HCT116 (cell line): Measurements from ENCODE around the gene RFX3. TPM values are rescaled to one million over a fixed set of nuclear protein-coding genes. Genes with fewer than 3 reads are reported as not detected.

Experiments used
- ATAC-seq: fragments of 200-7000 bp; cut with Tn5 transposase; 2 replicates; pipeline ENCODE4 v1.9.1; 2020; ENCODE audit warnings: mild to moderate bottlenecking, moderate library complexity
- BruUV-seq: library from RNA; stranded (reverse); fragments of 400-500 nt; replicated peaks from 2 replicates; lab custom pipeline; 2021; lab: Mats Ljungman, UMichigan
- CTCF ChIA-PET: fragments of 300-600 bp; sonication (Branson Sonifier 250); formaldehyde crosslinking; loops from one replicate; lab custom pipeline; 2021; ENCODE audit warnings: antibody characterized with exemption; lab: Charles Lee
- POLR2A ChIA-PET: fragments of 300-600, 350-600 bp; sonication (Branson Sonifier 250); formaldehyde crosslinking; loops from one replicate; lab custom pipeline; 2021; ENCODE audit warnings: antibody characterized with exemption; lab: Charles Lee
- RAD21 ChIA-PET, 2 experiments: fragments of 300-600 bp; sonication (Branson Sonifier 250); formaldehyde crosslinking; loops; one replicate each; lab custom pipeline; 2023; ENCODE audit warnings: low total read pairs in 2 of 2; ENCODE audit not compliant: uncharacterized antibody in 2 of 2, unreplicated experiment in 2 of 2, low non-redundant PET in 1 of 2; lab: Charles Lee
- DNase-seq: peaks from one replicate; pipeline ENCODE4 v3.0.0-alpha.2; 2010; ENCODE audit warnings: low read depth, low spot score
- H2AFZ ChIP-seq: fragments of 200-600 bp; shearing (Covaris generic), sonication (generic); 2 replicates; pipeline ENCODE4 v1.6.1; 2017; ENCODE audit warnings: low read depth, mixed run types, mixed read lengths, antibody characterized with exemption, low read length; ENCODE audit not compliant: poor library complexity, severe bottlenecking
- H3K27ac ChIP-seq: 2 replicates; pipeline ENCODE4 v1.5.1; 2012; ENCODE audit warnings: low read depth, low read length
- H3K27me3 ChIP-seq: fragments of 200-600 bp; sonication (generic); 2 replicates; pipeline ENCODE4 v1.6.1; 2016; ENCODE audit warnings: mixed run types, low read length, mixed read lengths; ENCODE audit not compliant: insufficient read depth
- H3K36me3 ChIP-seq, 2 experiments: fragments of 200-500 bp in 1 of 2; fragments of 200-600 bp in 1 of 2; sonication (Bioruptor generic) in 1 of 2; sonication (generic) in 1 of 2; 2 replicates each; pipeline versions ENCODE4 v1.5.1 to v1.6.1; 2014 to 2016; ENCODE audit warnings: low read length in 2 of 2, inconsistent platforms in 1 of 2, mixed read lengths in 1 of 2, mixed run types in 1 of 2; ENCODE audit not compliant: insufficient read depth in 2 of 2, control insufficient read depth in 1 of 2
- H3K4me1 ChIP-seq, 2 experiments: fragments of 200-600 bp in 1 of 2; sonication (generic) in 1 of 2; 2 replicates each; pipeline versions ENCODE4 v1.5.1 to v1.6.1; 2012 to 2017; ENCODE audit warnings: low read length in 2 of 2, inconsistent platforms in 1 of 2, mild to moderate bottlenecking in 1 of 2, mixed read lengths in 1 of 2, mixed run types in 1 of 2, moderate library complexity in 1 of 2; ENCODE audit not compliant: insufficient read depth in 2 of 2, control insufficient read depth in 1 of 2
- H3K4me2 ChIP-seq: fragments of 200-600 bp; sonication (generic); 2 replicates; pipeline ENCODE4 v1.6.1; 2017; ENCODE audit warnings: mixed run types, low read length, mixed read lengths
- H3K4me3 ChIP-seq, 2 experiments: fragments of 200-600 bp in 1 of 2; sonication (generic) in 1 of 2; replicated peaks in 1 of 2; 2 replicates each; pipeline ENCODE4 v1.5.1; 2011 to 2016; ENCODE audit warnings: low read length in 2 of 2, control low read depth in 1 of 2, low read depth in 1 of 2, mild to moderate bottlenecking in 1 of 2, mixed read lengths in 1 of 2, mixed run types in 1 of 2
- H3K79me2 ChIP-seq: fragments of 200-600 bp; sonication (generic); 2 replicates; pipeline ENCODE4 v1.6.1; 2017; ENCODE audit warnings: mild to moderate bottlenecking, mixed run types, low read length, moderate library complexity, mixed read lengths; ENCODE audit not compliant: insufficient read depth
- H3K9ac ChIP-seq: fragments of 200-600 bp; sonication (generic); 2 replicates; pipeline ENCODE4 v1.6.1; 2016; ENCODE audit warnings: low read length, mixed read lengths
- H3K9me2 ChIP-seq: fragments of 200-600 bp; sonication (generic), shearing (Covaris generic); 2 replicates; pipeline ENCODE4 v1.6.1; 2017; ENCODE audit warnings: mixed run types, mild to moderate bottlenecking, moderate library complexity; ENCODE audit not compliant: insufficient read depth
- H3K9me3 ChIP-seq, 2 experiments: fragments of 200-500 bp in 1 of 2; fragments of 200-600 bp in 1 of 2; sonication (Bioruptor generic) in 1 of 2; sonication (generic) in 1 of 2; 2 replicates each; pipeline ENCODE4 v1.6.1; 2014 to 2017; ENCODE audit warnings: low read length in 2 of 2, mixed read lengths in 2 of 2, inconsistent platforms in 1 of 2, low read depth in 1 of 2, mild to moderate bottlenecking in 1 of 2, mixed run types in 1 of 2, moderate library complexity in 1 of 2; ENCODE audit not compliant: control insufficient read depth in 1 of 2, insufficient read depth in 1 of 2
- H4K20me1 ChIP-seq: fragments of 200-600 bp; sonication (generic), shearing (Covaris generic); 2 replicates; pipeline ENCODE4 v1.6.1; 2017; ENCODE audit warnings: mixed run types, mild to moderate bottlenecking, moderate library complexity; ENCODE audit not compliant: insufficient read depth
- ELF1 ChIP-seq: IDR thresholded peaks from 2 replicates; pipeline ENCODE4 v1.6.1; 2012; ENCODE audit warnings: low read depth, borderline replicate concordance
- MAX ChIP-seq: IDR thresholded peaks from 2 replicates; pipeline ENCODE4 v1.6.1; 2012
- intact Hi-C: fragments of 100-400 bp; cut with micrococcal nuclease; formaldehyde crosslinking; loops from 2 replicates; pipeline ENCODE4 v1.10.0; 2022
- total RNA-seq: library from RNA; stranded (reverse); gene quantifications from one replicate; pipeline ENCODE4 v1.2.1, GENCODE V29; 2021; ENCODE audit not compliant: unreplicated experiment

The RFX3 gene
- total RNA-seq, 1 experiment from 2014 or later = 11.8 TPM

DNA sequence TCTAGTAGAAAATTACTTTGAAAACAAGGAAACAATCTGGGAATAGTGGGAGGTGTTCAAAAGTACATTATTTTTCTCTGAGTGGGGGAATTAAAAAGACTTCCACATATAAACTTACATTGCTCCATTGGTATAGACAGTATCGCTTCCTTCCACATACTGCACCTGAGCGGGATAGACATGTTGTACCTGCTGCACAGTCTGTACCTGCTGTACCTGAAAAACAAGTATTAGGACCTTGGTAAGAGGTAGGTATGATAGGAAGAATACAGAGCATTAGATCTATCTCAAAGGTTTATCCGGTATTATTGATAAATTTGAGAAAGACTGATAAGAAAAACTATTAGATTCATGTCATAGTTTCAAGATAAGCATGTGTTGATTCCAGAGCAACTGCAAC lies 179.3 kb downstream of the RFX3 start:
- CTCF ChIA-PET = interaction anchor here (0.8 to 1.5 kb wide), 2 partner anchors 17 to 95 kb away, joined by 3 to 4 read pairs; no protein-coding TSS in a partner anchor

DNA sequence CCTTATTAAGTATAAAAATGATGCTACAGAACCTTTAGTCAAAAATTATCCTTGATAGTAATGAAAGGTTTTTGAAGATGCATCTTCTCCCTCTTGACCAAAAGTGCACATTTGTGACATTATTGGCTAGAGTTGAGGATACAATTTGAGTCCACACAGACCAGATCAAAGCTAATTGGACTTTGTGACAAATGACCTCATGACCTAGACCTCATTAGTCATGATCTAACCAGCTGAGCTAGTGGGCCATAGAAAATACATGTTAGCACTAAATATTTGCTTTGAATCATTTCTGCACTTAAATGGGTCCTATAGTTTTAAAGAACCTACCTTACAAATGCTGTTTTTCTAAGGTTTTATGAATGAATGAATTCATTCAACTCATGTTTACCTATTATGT lies 182.1 kb downstream of the RFX3 start:
- Histone ChIP-seq H3K9ac (no peak overlapping the region), H3K4me2 (no peak overlapping the region), H3K9me3 (no peaks in the 10 kb centered on the region), H3K79me2 (no peaks in the 10 kb centered on the region), H3K4me3 (no peak overlapping the region), H3K9me2 (no peaks in the 10 kb centered on the region), H2AFZ (no peak overlapping the region), H4K20me1 (no peaks in the 10 kb centered on the region), H3K27me3 (no peaks in the 10 kb centered on the region), H3K36me3 (no peaks in the 10 kb centered on the region), H3K4me1 (no peaks in the 10 kb centered on the region), H3K27ac (no peak overlapping the region)
- POLR2A ChIA-PET = no interaction called here
- CTCF ChIA-PET = no interaction called here
- RAD21 ChIA-PET = no interaction called here
- intact Hi-C loops = no loop called here
- no TSS peak for BruUV-seq
- no peak for TF ChIP-seq ELF1
- DNase-seq = no peak
- no peak for ATAC-seq

More for the DNA sequence above, 179.3 kb downstream of the RFX3 start:
- H3K4me1 ChIP-seq = no peaks in the 10 kb centered on the region
- TF ChIP-seq MAX = no peak
- H3K9me3 ChIP-seq = no peaks in the 10 kb centered on the region
- no peaks in the 10 kb centered on the region for H3K9me2 ChIP-seq
- H3K27ac ChIP-seq = no peak overlapping the region
- H2AFZ ChIP-seq = no peak overlapping the region
- ChIA-PET POLR2A (no interaction called here), RAD21 (no interaction called here)
- H4K20me1 ChIP-seq = no peaks in the 10 kb centered on the region
- no peak overlapping the region for H3K9ac ChIP-seq
- intact Hi-C loops = no loop called here
- H3K36me3 ChIP-seq = no peaks in the 10 kb centered on the region
- no TSS peak for BruUV-seq
- no peak overlapping the region for H3K4me3 ChIP-seq
- no peaks in the 10 kb centered on the region for H3K27me3 ChIP-seq
- DNase-seq (no peak), ATAC-seq (no peak)
- no peaks in the 10 kb centered on the region for H3K79me2 ChIP-seq
- no peak overlapping the region for H3K4me2 ChIP-seq
